HCT116 (cell line): ENCODE measurements around the gene PRICKLE3. TPM values are rescaled to one million over a fixed set of nuclear protein-coding genes. Genes with fewer than 3 reads are reported as not detected.

Source experiments
- ATAC-seq: fragments of 200-7000 bp; cut with Tn5 transposase; 2 replicates; pipeline ENCODE4 v1.9.1; 2020; ENCODE audit warnings: mild to moderate bottlenecking, moderate library complexity
- BruUV-seq: library from RNA; stranded (reverse); fragments of 400-500 nt; replicated peaks from 2 replicates; lab custom pipeline; 2021; lab: Mats Ljungman, UMichigan
- CTCF ChIA-PET: fragments of 300-600 bp; sonication (Branson Sonifier 250); formaldehyde crosslinking; loops from one replicate; lab custom pipeline; 2021; ENCODE audit warnings: antibody characterized with exemption; lab: Charles Lee
- POLR2A ChIA-PET: fragments of 300-600, 350-600 bp; sonication (Branson Sonifier 250); formaldehyde crosslinking; loops from one replicate; lab custom pipeline; 2021; ENCODE audit warnings: antibody characterized with exemption; lab: Charles Lee
- RAD21 ChIA-PET, 2 experiments: fragments of 300-600 bp; sonication (Branson Sonifier 250); formaldehyde crosslinking; loops; one replicate each; lab custom pipeline; 2023; ENCODE audit warnings: low total read pairs in 2 of 2; ENCODE audit not compliant: uncharacterized antibody in 2 of 2, unreplicated experiment in 2 of 2, low non-redundant PET in 1 of 2; lab: Charles Lee
- DNase-seq: peaks from one replicate; pipeline ENCODE4 v3.0.0-alpha.2; 2010; ENCODE audit warnings: low read depth, low spot score
- H2AFZ ChIP-seq: fragments of 200-600 bp; shearing (Covaris generic), sonication (generic); 2 replicates; pipeline ENCODE4 v1.6.1; 2017; ENCODE audit warnings: low read depth, mixed run types, mixed read lengths, antibody characterized with exemption, low read length; ENCODE audit not compliant: poor library complexity, severe bottlenecking
- H3K27ac ChIP-seq: 2 replicates; pipeline ENCODE4 v1.5.1; 2012; ENCODE audit warnings: low read depth, low read length
- H3K27me3 ChIP-seq: fragments of 200-600 bp; sonication (generic); 2 replicates; pipeline ENCODE4 v1.6.1; 2016; ENCODE audit warnings: mixed run types, low read length, mixed read lengths; ENCODE audit not compliant: insufficient read depth
- H3K36me3 ChIP-seq, 2 experiments: fragments of 200-500 bp in 1 of 2; fragments of 200-600 bp in 1 of 2; sonication (Bioruptor generic) in 1 of 2; sonication (generic) in 1 of 2; 2 replicates each; pipeline versions ENCODE4 v1.5.1 to v1.6.1; 2014 to 2016; ENCODE audit warnings: low read length in 2 of 2, inconsistent platforms in 1 of 2, mixed read lengths in 1 of 2, mixed run types in 1 of 2; ENCODE audit not compliant: insufficient read depth in 2 of 2, control insufficient read depth in 1 of 2
- H3K4me1 ChIP-seq, 2 experiments: fragments of 200-600 bp in 1 of 2; sonication (generic) in 1 of 2; 2 replicates each; pipeline versions ENCODE4 v1.5.1 to v1.6.1; 2012 to 2017; ENCODE audit warnings: low read length in 2 of 2, inconsistent platforms in 1 of 2, mild to moderate bottlenecking in 1 of 2, mixed read lengths in 1 of 2, mixed run types in 1 of 2, moderate library complexity in 1 of 2; ENCODE audit not compliant: insufficient read depth in 2 of 2, control insufficient read depth in 1 of 2
- H3K4me2 ChIP-seq: fragments of 200-600 bp; sonication (generic); 2 replicates; pipeline ENCODE4 v1.6.1; 2017; ENCODE audit warnings: mixed run types, low read length, mixed read lengths
- H3K4me3 ChIP-seq, 2 experiments: fragments of 200-600 bp in 1 of 2; sonication (generic) in 1 of 2; replicated peaks in 1 of 2; 2 replicates each; pipeline ENCODE4 v1.5.1; 2011 to 2016; ENCODE audit warnings: low read length in 2 of 2, control low read depth in 1 of 2, low read depth in 1 of 2, mild to moderate bottlenecking in 1 of 2, mixed read lengths in 1 of 2, mixed run types in 1 of 2
- H3K79me2 ChIP-seq: fragments of 200-600 bp; sonication (generic); 2 replicates; pipeline ENCODE4 v1.6.1; 2017; ENCODE audit warnings: mild to moderate bottlenecking, mixed run types, low read length, moderate library complexity, mixed read lengths; ENCODE audit not compliant: insufficient read depth
- H3K9ac ChIP-seq: fragments of 200-600 bp; sonication (generic); 2 replicates; pipeline ENCODE4 v1.6.1; 2016; ENCODE audit warnings: low read length, mixed read lengths
- H3K9me2 ChIP-seq: fragments of 200-600 bp; sonication (generic), shearing (Covaris generic); 2 replicates; pipeline ENCODE4 v1.6.1; 2017; ENCODE audit warnings: mixed run types, mild to moderate bottlenecking, moderate library complexity; ENCODE audit not compliant: insufficient read depth
- H3K9me3 ChIP-seq, 2 experiments: fragments of 200-500 bp in 1 of 2; fragments of 200-600 bp in 1 of 2; sonication (Bioruptor generic) in 1 of 2; sonication (generic) in 1 of 2; 2 replicates each; pipeline ENCODE4 v1.6.1; 2014 to 2017; ENCODE audit warnings: low read length in 2 of 2, mixed read lengths in 2 of 2, inconsistent platforms in 1 of 2, low read depth in 1 of 2, mild to moderate bottlenecking in 1 of 2, mixed run types in 1 of 2, moderate library complexity in 1 of 2; ENCODE audit not compliant: control insufficient read depth in 1 of 2, insufficient read depth in 1 of 2
- H4K20me1 ChIP-seq: fragments of 200-600 bp; sonication (generic), shearing (Covaris generic); 2 replicates; pipeline ENCODE4 v1.6.1; 2017; ENCODE audit warnings: mixed run types, mild to moderate bottlenecking, moderate library complexity; ENCODE audit not compliant: insufficient read depth
- CBX3 ChIP-seq: IDR thresholded peaks from 2 replicates; pipeline ENCODE4 v1.6.1; 2012; ENCODE audit warnings: low read depth
- CEBPB ChIP-seq: IDR thresholded peaks from 2 replicates; pipeline ENCODE4 v1.6.1; 2012; ENCODE audit warnings: low read depth
- EGR1 ChIP-seq: IDR thresholded peaks from 2 replicates; pipeline ENCODE4 v1.6.1; 2012; ENCODE audit warnings: low read depth
- ELF1 ChIP-seq: IDR thresholded peaks from 2 replicates; pipeline ENCODE4 v1.6.1; 2012; ENCODE audit warnings: low read depth, borderline replicate concordance
- EZH2 ChIP-seq: fragments of 200-600 bp; sonication (generic); IDR thresholded peaks from 2 replicates; pipeline ENCODE4 v1.6.1; 2017; ENCODE audit warnings: antibody characterized with exemption, mixed run types
- EZH2phosphoT487 ChIP-seq: fragments of 200-600 bp; IDR thresholded peaks from 2 replicates; pipeline ENCODE4 v1.6.1; 2018; ENCODE audit warnings: antibody characterized with exemption, borderline replicate concordance
- FOSL1 ChIP-seq: IDR thresholded peaks from 2 replicates; pipeline ENCODE4 v1.6.1; 2012; ENCODE audit warnings: low read depth
- JUND ChIP-seq: IDR thresholded peaks from 2 replicates; pipeline ENCODE4 v1.6.1; 2012
- RAD21 ChIP-seq: IDR thresholded peaks from 2 replicates; pipeline ENCODE4 v1.6.1; 2012; ENCODE audit warnings: low read depth, mild to moderate bottlenecking
- SP1 ChIP-seq: IDR thresholded peaks from 2 replicates; pipeline ENCODE4 v1.6.1; 2012; ENCODE audit warnings: low read depth
- SRF ChIP-seq: IDR thresholded peaks from 2 replicates; pipeline ENCODE4 v1.6.1; 2012; ENCODE audit warnings: low read depth
- YY1 ChIP-seq: IDR thresholded peaks from 2 replicates; pipeline ENCODE4 v1.6.1; 2011; ENCODE audit warnings: low read length, low read depth, moderate library complexity, mild to moderate bottlenecking; ENCODE audit not compliant: insufficient replicate concordance; ENCODE audit errors: extremely low read depth
- ZFX ChIP-seq: fragments of 450-650 bp; IDR thresholded peaks from 2 replicates; pipeline ENCODE4 v1.6.1; 2017
- ZNF274 ChIP-seq: fragments of 200-500 bp; sonication (Bioruptor generic); IDR thresholded peaks from 2 replicates; pipeline ENCODE4 v1.6.1; 2014; ENCODE audit warnings: mild to moderate bottlenecking, low read depth, low read length, inconsistent platforms
- intact Hi-C: fragments of 100-400 bp; cut with micrococcal nuclease; formaldehyde crosslinking; loops from 2 replicates; pipeline ENCODE4 v1.10.0; 2022
- total RNA-seq: library from RNA; stranded (reverse); gene quantifications from one replicate; pipeline ENCODE4 v1.2.1, GENCODE V29; 2021; ENCODE audit not compliant: unreplicated experiment
- TF ChIP-seq, protein P1 (sequence below): IDR thresholded peaks from 2 replicates; pipeline ENCODE4 v1.6.1; 2012

The PRICKLE3 gene
- total RNA-seq, 1 experiment from 2014 or later: 27.8 TPM

DNA sequence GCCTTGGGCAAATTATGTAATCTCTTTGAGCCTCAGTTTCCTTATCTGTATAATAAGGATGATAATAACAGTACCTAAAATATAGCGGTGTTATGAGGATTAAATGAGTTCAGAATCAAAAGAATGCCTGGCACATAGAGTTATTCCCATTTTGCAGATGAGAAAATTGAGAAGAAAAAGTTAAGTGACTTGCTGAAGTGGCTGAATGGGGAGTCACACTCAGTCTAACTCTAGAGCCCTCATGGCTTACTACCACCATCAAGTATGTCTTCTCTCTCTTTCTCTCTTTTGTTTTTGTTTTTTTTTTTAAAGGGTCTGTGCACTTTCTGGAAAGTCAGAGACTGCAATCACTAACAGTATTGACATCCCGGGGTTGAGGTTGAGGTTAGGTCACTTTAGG is 46.4 kb upstream of the PRICKLE3 start:
- H2AFZ ChIP-seq: no peak overlapping the region
- H3K9me3 ChIP-seq: no peaks in the 10 kb centered on the region
- no peaks in the 10 kb centered on the region for H3K27me3 ChIP-seq
- H3K9ac ChIP-seq: no peak overlapping the region
- ChIA-PET CTCF (no interaction called here), RAD21 (no interaction called here), POLR2A (no interaction called here)
- H3K4me3 ChIP-seq: no peak overlapping the region
- H3K36me3 ChIP-seq: no peaks in the 10 kb centered on the region
- ATAC-seq (no peak), DNase-seq (no peak)
- no peaks in the 10 kb centered on the region for H3K9me2 ChIP-seq
- H3K79me2 ChIP-seq: no peaks in the 10 kb centered on the region
- no peak overlapping the region for H3K4me2 ChIP-seq
- BruUV-seq: no TSS peak
- no peaks in the 10 kb centered on the region for H3K4me1 ChIP-seq
- no peaks in the 10 kb centered on the region for H4K20me1 ChIP-seq
- no peak overlapping the region for H3K27ac ChIP-seq
- TF ChIP-seq JUND: no peak
- no peak for TF ChIP-seq CBX3
- no peak for TF ChIP-seq CEBPB
- TF ChIP-seq EZH2phosphoT487: no peak
- TF ChIP-seq EGR1: no peak
- TF ChIP-seq SP1: no peak
- TF ChIP-seq, protein P1, sequence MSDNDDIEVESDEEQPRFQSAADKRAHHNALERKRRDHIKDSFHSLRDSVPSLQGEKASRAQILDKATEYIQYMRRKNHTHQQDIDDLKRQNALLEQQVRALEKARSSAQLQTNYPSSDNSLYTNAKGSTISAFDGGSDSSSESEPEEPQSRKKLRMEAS: no peak
- no peak for TF ChIP-seq EZH2
- TF ChIP-seq YY1: no peak
- TF ChIP-seq SRF: no peak
- no peak for TF ChIP-seq FOSL1
- TF ChIP-seq RAD21: no peak
- no peak for TF ChIP-seq ZFX
- TF ChIP-seq ELF1: no peak
- TF ChIP-seq ZNF274: no peak
- intact Hi-C loops: no loop called here
